ENCODE measurements around the gene SDC4.

The SDC4 gene

GRCh38 chr20:45387274-45387673 is 39.0 kb upstream of the SDC4 start:
- no peak overlapping the region for H3K4me3 ChIP-seq (ENCODE audit: low read depth, low read length)
- no peak for DNase-seq (ENCODE audit: low read depth)
- TF ChIP-seq CTCF (conservative IDR thresholded peaks at IDR 0.05; ENCODE audit: low read depth, low read length), result no peak

GRCh38 chr20:45378191-45378590 is 30.0 kb upstream of the SDC4 start, which contains the start of gene TP53TG5:
Gene TP53TG5, minus strand, starts transcription at chr20:45378325. Its CDS starts 89 bp downstream, at chr20:45378236.
- no peak for TF ChIP-seq CTCF (conservative IDR thresholded peaks at IDR 0.05; ENCODE audit: low read depth, low read length)
- no peak within 1 kb of the TSS for H3K4me3 ChIP-seq (ENCODE audit: low read depth, low read length)
- no peak for DNase-seq (ENCODE audit: low read depth)

- no peak overlapping the region for H3K4me3 ChIP-seq (ENCODE audit: low read depth, low read length)
- no peak for TF ChIP-seq CTCF (conservative IDR thresholded peaks at IDR 0.05; ENCODE audit: low read depth, low read length)
- no peak for DNase-seq (ENCODE audit: low read depth)
Observed at GRCh38 chr20:45377269-45377668, 29.0 kb upstream of the SDC4 start.

- DNase-seq (ENCODE audit: low read depth), result no peak
- TF ChIP-seq CTCF (conservative IDR thresholded peaks at IDR 0.05; ENCODE audit: low read depth, low read length), result no peak
- no peak overlapping the region for H3K4me3 ChIP-seq (ENCODE audit: low read depth, low read length)
Observed at GRCh38 chr20:45374966-45375365, 26.7 kb upstream of the SDC4 start.

- DNase-seq (ENCODE audit: low read depth), result no peak
- no peak overlapping the region for H3K4me3 ChIP-seq (ENCODE audit: low read depth, low read length)
- no peak for TF ChIP-seq CTCF (conservative IDR thresholded peaks at IDR 0.05; ENCODE audit: low read depth, low read length)
Observed at GRCh38 chr20:45374101-45374467, 25.9 kb upstream of the SDC4 start.

- peak; percentile 87 for DNase-seq (ENCODE audit: low read depth)
- TF ChIP-seq CTCF (conservative IDR thresholded peaks at IDR 0.05; ENCODE audit: low read depth, low read length), result peak; percentile 95
- peak overlapping the region; percentile 63 for H3K4me3 ChIP-seq (ENCODE audit: low read depth, low read length)
Observed at GRCh38 chr20:45373353-45374100, 25.3 kb upstream of the SDC4 start.

All from choroid plexus epithelial cell (primary cell).